K562 (cell line): ENCODE data around the gene CBL. TPM values are rescaled to one million over a fixed set of nuclear protein-coding genes. Genes with fewer than 3 reads are reported as not detected.

Experiments used
- E2F4 ChIP-seq: sonication (generic); formaldehyde crosslinking; IDR thresholded peaks from 2 replicates; pipeline ENCODE4 v1.8.0; 2022; ENCODE audit warnings: mild to moderate bottlenecking, low read depth, missing genetic modification reagents
- HBP1 ChIP-seq: fragments of 450-650 bp; formaldehyde crosslinking; IDR thresholded peaks from 2 replicates; pipeline ENCODE4 v1.4.0; 2022; ENCODE audit warnings: missing genetic modification characterization
- HDAC8 ChIP-seq: fragments of 450-650 bp; IDR thresholded peaks from 2 replicates; pipeline ENCODE4 v1.6.1; 2016; ENCODE audit warnings: mild to moderate bottlenecking, missing genetic modification characterization, moderate library complexity, missing compliant biosample characterization
- HNRNPH1 ChIP-seq: fragments of 200-400 bp; formaldehyde crosslinking; optimal IDR thresholded peaks from 2 replicates; pipeline ENCODE3; 2017; ENCODE audit warnings: low read depth, mild to moderate bottlenecking, low read length, moderate library complexity
- NFIC ChIP-seq: fragments of 450-650 bp; IDR thresholded peaks from 2 replicates; pipeline ENCODE4 v1.6.1; 2017; ENCODE audit warnings: mild to moderate bottlenecking, inconsistent platforms
- PHB2 ChIP-seq: fragments of 450-650 bp; IDR thresholded peaks from 2 replicates; pipeline ENCODE4 v1.6.1; 2017; ENCODE audit warnings: low read depth
- TAF15 ChIP-seq: fragments of 200-400 bp; formaldehyde crosslinking; IDR thresholded peaks from 2 replicates; pipeline ENCODE4 v1.6.1; 2017; ENCODE audit warnings: mild to moderate bottlenecking, low read depth, low read length, moderate library complexity
- TCFL5 ChIP-seq: fragments of 250-450 bp; sonication (Bioruptor Pico); conservative IDR thresholded peaks from 2 replicates; pipeline ENCODE4 v1.6.1; 2021; ENCODE audit warnings: mild to moderate bottlenecking, moderate library complexity, matching md5 sums
- THRA ChIP-seq: fragments of 450-650 bp; IDR thresholded peaks from 2 replicates; pipeline ENCODE4 v1.6.1; 2017; ENCODE audit warnings: mild to moderate bottlenecking, moderate library complexity
- ZBTB33 ChIP-seq: sonication (generic); formaldehyde crosslinking; IDR thresholded peaks from 2 replicates; pipeline ENCODE4 v1.8.1; 2023; ENCODE audit warnings: mild to moderate bottlenecking, missing genetic modification reagents
- ZNF318 ChIP-seq, 2 experiments: fragments of 450-650 bp; IDR thresholded peaks; 2 replicates each; pipeline ENCODE4 v1.6.1; 2016; ENCODE audit warnings: mild to moderate bottlenecking in 2 of 2, borderline replicate concordance in 1 of 2, low read depth in 1 of 2, moderate library complexity in 1 of 2
- ZNF79 ChIP-seq: fragments of 250-450 bp; sonication (Bioruptor Pico); IDR thresholded peaks from 2 replicates; pipeline ENCODE4 v1.4.0; 2020; ENCODE audit warnings: low read depth, mild to moderate bottlenecking, moderate library complexity
- polyA plus RNA-seq, 8 experiments: library from polyadenylated mRNA; depleted of rRNA in 4 of 8; stranded (reverse) in 5 of 8; unstranded in 3 of 8; fragments of >200 nt; fragmentation: Nextera tagmentation in 2 of 8; fragmentation: Illumina TruSeq in 1 of 8; extraction: Ambion mirVana in 2 of 8; extraction: Trizol in 1 of 8; gene quantifications; 2 replicates each; pipeline versions ENCODE4 v1.2.1 to v1.2.3, GENCODE V29; 2011 to 2014; ENCODE audit warnings: inconsistent platforms in 1 of 8, missing spikeins in 1 of 8
- total RNA-seq, 7 experiments: library from RNA; depleted of rRNA in 6 of 7; stranded (reverse); fragments of >200 nt in 6 of 7; fragmentation: Illumina TruSeq in 2 of 7; extraction: Trizol in 2 of 7; gene quantifications; 2 replicates each; pipeline versions ENCODE4 v1.2.1 to v1.2.3, GENCODE V29; 2011 to 2021; ENCODE audit warnings: low replicate concordance in 1 of 7

Gene CBL
- total and polyA plus RNA-seq, 9 of the 15 experiments (the other 6 are each of a cell fraction or from before 2014, with no cell fraction given) = 3.2 to 24.9 (median 9.9) TPM

- TF ChIP-seq ZNF318 (IDR thresholded peaks at IDR 0.05; ENCODE audit: borderline replicate concordance in 1 of 2, low read depth in 1 of 2) (no peak), ZBTB33 (CRISPR knock-in tag) (peak; percentile 93), THRA (no peak), TAF15 (no peak), NFIC (peak; percentile 82), PHB2 (no peak; the same call in 1 of the 2 replicates), ZNF79 (no peak), HDAC8 (no peak), HNRNPH1 (no peak), HBP1 (CRISPR knock-in tag) (0 out of 2 replicates have a peak, but pooled peaks have one; percentile 39), E2F4 (CRISPR knock-in tag) (0 out of 2 replicates have a peak, but pooled peaks have one; percentile 30), TCFL5 (no peak)
These were observed 150.4 kb downstream of the CBL start (continued) for GRCh38 chr11:119356349-119357031.
